SK-N-SH (cell line): ENCODE measurements around the gene COL21A1. TPM values are rescaled to one million over a fixed set of nuclear protein-coding genes. Genes with fewer than 3 reads are reported as not detected.

Experiments
- CTCF ChIA-PET: fragments of 300-600, 350-600 bp; formaldehyde crosslinking; extraction: SDS; loops from one replicate; lab custom pipeline; 2021; lab: Yijun Ruan, JAX
- POLR2A ChIA-PET: fragments of 350-600 bp; sonication (Branson Sonifier 250); formaldehyde crosslinking; extraction: SDS; loops from one replicate; lab custom pipeline; 2020; ENCODE audit warnings: antibody characterized with exemption, inconsistent platforms; lab: Yijun Ruan, JAX
- DNase-seq: peaks from one replicate; pipeline ENCODE4 v3.0.0; 2012
- H2AFZ ChIP-seq: fragments of 200-600 bp; sonication (generic); 2 replicates; pipeline ENCODE4 v1.8.1; 2016; ENCODE audit warnings: antibody characterized with exemption, mild to moderate bottlenecking, low read depth
- H3F3A ChIP-seq: fragments of 200-600 bp; sonication (generic); replicated peaks from 2 replicates; pipeline ENCODE3; 2016; ENCODE audit warnings: antibody characterized with exemption, mild to moderate bottlenecking; ENCODE audit not compliant: insufficient read depth
- H3K27ac ChIP-seq, 2 experiments: fragments of 200-500 bp in 1 of 2; fragments of 200-600 bp in 1 of 2; sonication (Bioruptor generic) in 1 of 2; sonication (generic), shearing (Covaris generic) in 1 of 2; 2 replicates each; pipeline versions ENCODE4 v1.5.1 to v1.6.1; 2014 to 2016; ENCODE audit warnings: low read depth in 2 of 2, inconsistent platforms in 1 of 2, low read length in 1 of 2, mild to moderate bottlenecking in 1 of 2, mixed read lengths in 1 of 2
- H3K27me3 ChIP-seq: fragments of 200-600 bp; sonication (generic), shearing (Covaris generic); 2 replicates; pipeline ENCODE4 v1.6.1; 2016; ENCODE audit warnings: mixed run types; ENCODE audit not compliant: insufficient read depth
- H3K36me3 ChIP-seq, 2 experiments: fragments of 200-500 bp in 1 of 2; fragments of 200-600 bp in 1 of 2; sonication (Bioruptor generic) in 1 of 2; sonication (generic) in 1 of 2; replicated peaks in 1 of 2; 2 replicates each; pipeline versions ENCODE3 to v1.5.1; 2014 to 2016; ENCODE audit warnings: low read length in 1 of 2, mild to moderate bottlenecking in 1 of 2; ENCODE audit not compliant: insufficient read depth in 2 of 2, control insufficient read depth in 1 of 2
- H3K4me1 ChIP-seq, 2 experiments: fragments of 200-500 bp in 1 of 2; fragments of 200-600 bp in 1 of 2; sonication (Bioruptor generic) in 1 of 2; sonication (generic), shearing (Covaris generic) in 1 of 2; 2 replicates each; pipeline versions ENCODE4 v1.5.1 to v1.6.1; 2014 to 2016; ENCODE audit warnings: low read depth in 1 of 2, low read length in 1 of 2, mixed run types in 1 of 2; ENCODE audit not compliant: insufficient read depth in 2 of 2, control insufficient read depth in 1 of 2
- H3K4me2 ChIP-seq: fragments of 200-600 bp; sonication (generic), shearing (Covaris generic); 2 replicates; pipeline ENCODE4 v1.6.1; 2017; ENCODE audit warnings: mixed run types
- H3K4me3 ChIP-seq, 2 experiments: fragments of 200-500 bp in 1 of 2; fragments of 200-600 bp in 1 of 2; sonication (Bioruptor generic) in 1 of 2; sonication (generic), shearing (Covaris generic) in 1 of 2; 2 replicates each; pipeline versions ENCODE4 v1.5.1 to v1.8.1; 2014 to 2016; ENCODE audit warnings: low read depth in 2 of 2, inconsistent platforms in 1 of 2, low read length in 1 of 2, mild to moderate bottlenecking in 1 of 2, mixed read lengths in 1 of 2, moderate library complexity in 1 of 2
- H3K79me2 ChIP-seq: fragments of 200-600 bp; sonication (generic); 2 replicates; pipeline ENCODE4 v1.8.1; 2017; ENCODE audit warnings: mild to moderate bottlenecking; ENCODE audit not compliant: insufficient read depth
- H3K9ac ChIP-seq: fragments of 200-600 bp; sonication (generic); 2 replicates; pipeline ENCODE4 v1.6.1; 2017; ENCODE audit warnings: mixed run types
- H3K9me2 ChIP-seq: fragments of 200-600 bp; sonication (generic); 2 replicates; pipeline ENCODE4 v1.6.1; 2017; ENCODE audit warnings: mixed run types
- H3K9me3 ChIP-seq: fragments of 200-600 bp; sonication (generic); 2 replicates; pipeline ENCODE4 v1.6.1; 2017; ENCODE audit warnings: mixed run types, mild to moderate bottlenecking, moderate library complexity
- H4K20me1 ChIP-seq: fragments of 200-600 bp; sonication (generic); 2 replicates; pipeline ENCODE4 v1.6.1; 2017; ENCODE audit warnings: mild to moderate bottlenecking, mixed run types; ENCODE audit not compliant: insufficient read depth
- EP300 ChIP-seq, 2 experiments: IDR thresholded peaks; 2 replicates each; pipeline versions ENCODE4 v1.4.0 to v1.6.1; 2012; ENCODE audit warnings: borderline replicate concordance in 1 of 2, low read depth in 1 of 2, low read length in 1 of 2
- FOSL2 ChIP-seq: IDR thresholded peaks from 2 replicates; pipeline ENCODE4 v1.4.0; 2012; ENCODE audit warnings: low read depth, mild to moderate bottlenecking, moderate library complexity, borderline replicate concordance
- FOXJ3 ChIP-seq: sonication (generic); formaldehyde crosslinking; IDR thresholded peaks from 2 replicates; pipeline ENCODE4 v1.5.1; 2020; ENCODE audit warnings: mild to moderate bottlenecking, missing genetic modification reagents
- GABPA ChIP-seq: IDR thresholded peaks from 2 replicates; pipeline ENCODE4 v1.4.0; 2012; ENCODE audit warnings: low read depth, mild to moderate bottlenecking
- JUND ChIP-seq: IDR thresholded peaks from 2 replicates; pipeline ENCODE4 v1.4.0; 2012
- MEF2A ChIP-seq: IDR thresholded peaks from 2 replicates; pipeline ENCODE4 v1.4.0; 2012; ENCODE audit warnings: low read depth, borderline replicate concordance
- NRF1 ChIP-seq: IDR thresholded peaks from 2 replicates; pipeline ENCODE4 v1.6.1; 2012; ENCODE audit warnings: low read depth, mild to moderate bottlenecking, low read length
- POLR2AphosphoS5 ChIP-seq: IDR thresholded peaks from 2 replicates; pipeline ENCODE4 v1.6.1; 2012; ENCODE audit warnings: low read depth, low read length
- RFX5 ChIP-seq: IDR thresholded peaks from 2 replicates; pipeline ENCODE4 v1.6.1; 2012; ENCODE audit warnings: mild to moderate bottlenecking, improper control_type of control experiment, low read length
- USF1 ChIP-seq: IDR thresholded peaks from 2 replicates; pipeline ENCODE4 v1.4.0; 2012; ENCODE audit warnings: low read depth, borderline replicate concordance
- YY1 ChIP-seq: IDR thresholded peaks from 2 replicates; pipeline ENCODE4 v1.4.0; 2012; ENCODE audit warnings: low read depth, mild to moderate bottlenecking
- WGBS: methylation state at CpG from one replicate; pipeline ENCODE4 v1.1.6; 2017; ENCODE audit warnings: low lambda C conversion rate; 5-methylcytosine and 5-hydroxymethylcytosine counted together
- polyA plus RNA-seq, 3 experiments: library from polyadenylated mRNA; depleted of rRNA; stranded (reverse); fragments of >200 nt; gene quantifications; 2 replicates each; pipeline ENCODE4 v1.2.3, GENCODE V29; 2012
- TF ChIP-seq, protein P1 (sequence below): fragments of 200-600 bp; sonication (generic); IDR thresholded peaks from 2 replicates; pipeline ENCODE4 v1.6.1; 2017; ENCODE audit warnings: antibody characterized with exemption, mild to moderate bottlenecking, moderate library complexity
- TF ChIP-seq, protein P2 (sequence below): fragments of 150-350 bp; IDR thresholded peaks from 2 replicates; pipeline ENCODE4 v1.6.1; 2017; ENCODE audit warnings: antibody characterized with exemption, low read length, low read depth, borderline replicate concordance
- TF ChIP-seq, protein P3 (sequence below): IDR thresholded peaks from 2 replicates; pipeline ENCODE4 v1.4.0; 2012; ENCODE audit warnings: low read depth, borderline replicate concordance

Gene COL21A1
- polyA plus RNA-seq, 1 of the 3 experiments (the other 2 are of a cell fraction): 0.07 TPM

DNA sequence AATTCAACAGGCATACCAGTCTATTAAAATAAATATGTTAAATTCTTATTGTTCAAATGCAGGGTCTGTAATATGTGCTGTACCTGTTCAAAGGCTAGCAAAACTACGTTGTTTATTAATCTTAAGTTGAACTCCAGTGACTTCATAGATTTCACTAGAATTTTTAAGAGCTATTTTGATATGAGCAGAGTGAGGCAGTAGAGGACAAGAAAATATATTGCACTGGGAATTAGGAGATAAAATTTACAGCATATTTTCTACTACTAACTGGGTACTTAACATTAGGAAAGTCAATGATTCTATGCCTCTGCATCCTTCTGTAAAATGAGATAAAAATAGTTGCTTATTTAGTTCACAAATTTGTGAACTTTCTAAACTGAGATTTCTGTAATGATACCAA, 209.8 kb downstream of the COL21A1 start:
- Histone ChIP-seq H3K27me3 (no peaks in the 10 kb centered on the region), H3K79me2 (no peaks in the 10 kb centered on the region), H3K4me2 (no peak overlapping the region), H3K27ac (no peak overlapping the region), H4K20me1 (no peaks in the 10 kb centered on the region), H3K9ac (no peak overlapping the region), H3K4me1 (no peaks in the 10 kb centered on the region; a peak in 1 of 4 replicates), H3K9me2 (no peaks in the 10 kb centered on the region), H3F3A (no peaks in the 10 kb centered on the region), H3K9me3 (no peaks in the 10 kb centered on the region), H3K36me3 (no peaks in the 10 kb centered on the region), H2AFZ (no peak overlapping the region), H3K4me3 (no peak overlapping the region)
- TF ChIP-seq, protein P1, sequence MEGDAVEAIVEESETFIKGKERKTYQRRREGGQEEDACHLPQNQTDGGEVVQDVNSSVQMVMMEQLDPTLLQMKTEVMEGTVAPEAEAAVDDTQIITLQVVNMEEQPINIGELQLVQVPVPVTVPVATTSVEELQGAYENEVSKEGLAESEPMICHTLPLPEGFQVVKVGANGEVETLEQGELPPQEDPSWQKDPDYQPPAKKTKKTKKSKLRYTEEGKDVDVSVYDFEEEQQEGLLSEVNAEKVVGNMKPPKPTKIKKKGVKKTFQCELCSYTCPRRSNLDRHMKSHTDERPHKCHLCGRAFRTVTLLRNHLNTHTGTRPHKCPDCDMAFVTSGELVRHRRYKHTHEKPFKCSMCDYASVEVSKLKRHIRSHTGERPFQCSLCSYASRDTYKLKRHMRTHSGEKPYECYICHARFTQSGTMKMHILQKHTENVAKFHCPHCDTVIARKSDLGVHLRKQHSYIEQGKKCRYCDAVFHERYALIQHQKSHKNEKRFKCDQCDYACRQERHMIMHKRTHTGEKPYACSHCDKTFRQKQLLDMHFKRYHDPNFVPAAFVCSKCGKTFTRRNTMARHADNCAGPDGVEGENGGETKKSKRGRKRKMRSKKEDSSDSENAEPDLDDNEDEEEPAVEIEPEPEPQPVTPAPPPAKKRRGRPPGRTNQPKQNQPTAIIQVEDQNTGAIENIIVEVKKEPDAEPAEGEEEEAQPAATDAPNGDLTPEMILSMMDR: peak; percentile 22
- TF ChIP-seq YY1: no peak
- ChIA-PET CTCF (interaction anchor here (0.6 kb wide), 1 partner anchor 897 kb away, joined by 3 read pairs; no protein-coding TSS in a partner anchor), POLR2A (no interaction called here)
- 32% methylated on average over 1 of the region's 1 CpG for WGBS
- no peak for DNase-seq

DNA sequence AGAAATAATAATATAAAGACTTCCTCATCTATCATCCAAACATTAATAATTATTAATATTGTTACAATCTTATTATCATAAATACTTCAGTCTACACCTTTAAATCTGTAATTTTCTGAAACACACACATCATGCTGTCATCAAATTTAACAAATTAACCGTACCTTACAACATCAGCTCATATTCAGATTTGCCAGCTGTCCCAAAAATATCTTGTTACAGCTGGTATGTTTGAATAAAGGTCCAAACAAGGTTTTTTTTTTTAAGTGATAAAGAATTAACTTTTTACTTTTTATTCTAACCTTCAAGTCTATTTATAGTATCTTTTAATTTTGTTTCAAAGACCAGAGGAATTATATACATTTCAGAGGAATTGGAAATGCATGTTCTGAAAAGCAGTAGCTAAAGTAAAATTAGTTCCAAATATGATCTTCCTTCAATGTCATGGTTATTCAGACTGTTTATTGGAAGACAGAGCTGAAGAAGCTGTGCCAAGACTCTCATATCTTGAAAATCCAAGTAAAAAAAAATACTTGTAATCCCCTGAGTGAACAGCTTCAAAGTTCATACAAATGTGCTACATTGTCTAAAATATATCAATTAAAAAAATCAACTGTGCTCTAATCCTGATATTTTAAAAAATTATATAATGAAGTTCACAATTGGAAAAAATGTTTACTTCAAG, 210.3 kb downstream of the COL21A1 start:
- H3K27ac ChIP-seq: no peak overlapping the region
- H3K27me3 ChIP-seq: no peaks in the 10 kb centered on the region
- ChIA-PET POLR2A (no interaction called here), CTCF (no interaction called here)
- H3F3A ChIP-seq: no peaks in the 10 kb centered on the region
- H4K20me1 ChIP-seq: no peaks in the 10 kb centered on the region
- H3K36me3 ChIP-seq: no peaks in the 10 kb centered on the region
- H3K4me3 ChIP-seq: no peak overlapping the region
- H3K9me3 ChIP-seq: no peaks in the 10 kb centered on the region
- no peaks in the 10 kb centered on the region for H3K79me2 ChIP-seq
- H3K9me2 ChIP-seq: no peaks in the 10 kb centered on the region
- no peak overlapping the region for H2AFZ ChIP-seq
- no peak for DNase-seq
- H3K9ac ChIP-seq: no peak overlapping the region
- no peak overlapping the region for H3K4me2 ChIP-seq
- 33% methylated on average over 1 of the region's 1 CpG for WGBS
- H3K4me1 ChIP-seq: no peaks in the 10 kb centered on the region; a peak in 1 of 4 replicates
- TF ChIP-seq NRF1: no peak
- no peak for TF ChIP-seq FOXJ3 (CRISPR knock-in tag)
- no peak for TF ChIP-seq EP300 (IDR thresholded peaks at IDR 0.05; ENCODE audit: borderline replicate concordance in 1 of 2, low read depth in 1 of 2, low read length in 1 of 2)
- TF ChIP-seq RFX5: no peak
- TF ChIP-seq, protein P2, sequence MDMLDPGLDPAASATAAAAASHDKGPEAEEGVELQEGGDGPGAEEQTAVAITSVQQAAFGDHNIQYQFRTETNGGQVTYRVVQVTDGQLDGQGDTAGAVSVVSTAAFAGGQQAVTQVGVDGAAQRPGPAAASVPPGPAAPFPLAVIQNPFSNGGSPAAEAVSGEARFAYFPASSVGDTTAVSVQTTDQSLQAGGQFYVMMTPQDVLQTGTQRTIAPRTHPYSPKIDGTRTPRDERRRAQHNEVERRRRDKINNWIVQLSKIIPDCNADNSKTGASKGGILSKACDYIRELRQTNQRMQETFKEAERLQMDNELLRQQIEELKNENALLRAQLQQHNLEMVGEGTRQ: no peak
- TF ChIP-seq, protein P1: no peak
- no peak for TF ChIP-seq MEF2A
- TF ChIP-seq POLR2AphosphoS5: no peak
- no peak for TF ChIP-seq USF1
- no peak for TF ChIP-seq FOSL2
- TF ChIP-seq GABPA: no peak
- TF ChIP-seq, protein P3, sequence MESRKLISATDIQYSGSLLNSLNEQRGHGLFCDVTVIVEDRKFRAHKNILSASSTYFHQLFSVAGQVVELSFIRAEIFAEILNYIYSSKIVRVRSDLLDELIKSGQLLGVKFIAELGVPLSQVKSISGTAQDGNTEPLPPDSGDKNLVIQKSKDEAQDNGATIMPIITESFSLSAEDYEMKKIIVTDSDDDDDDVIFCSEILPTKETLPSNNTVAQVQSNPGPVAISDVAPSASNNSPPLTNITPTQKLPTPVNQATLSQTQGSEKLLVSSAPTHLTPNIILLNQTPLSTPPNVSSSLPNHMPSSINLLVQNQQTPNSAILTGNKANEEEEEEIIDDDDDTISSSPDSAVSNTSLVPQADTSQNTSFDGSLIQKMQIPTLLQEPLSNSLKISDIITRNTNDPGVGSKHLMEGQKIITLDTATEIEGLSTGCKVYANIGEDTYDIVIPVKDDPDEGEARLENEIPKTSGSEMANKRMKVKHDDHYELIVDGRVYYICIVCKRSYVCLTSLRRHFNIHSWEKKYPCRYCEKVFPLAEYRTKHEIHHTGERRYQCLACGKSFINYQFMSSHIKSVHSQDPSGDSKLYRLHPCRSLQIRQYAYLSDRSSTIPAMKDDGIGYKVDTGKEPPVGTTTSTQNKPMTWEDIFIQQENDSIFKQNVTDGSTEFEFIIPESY: no peak
- no peak for TF ChIP-seq JUND
